GM23248 (cell line): ENCODE results near the gene SDCCAG8.

Source experiments
- EZH2 ChIP-seq: fragments of 200-600 bp; sonication (generic); IDR thresholded peaks from 2 replicates; pipeline ENCODE4 v1.6.1; 2018; ENCODE audit warnings: antibody characterized with exemption, mild to moderate bottlenecking; ENCODE audit not compliant: insufficient read depth, poor library complexity, severe bottlenecking
- EZH2phosphoT487 ChIP-seq: fragments of 200-600 bp; sonication (generic); IDR thresholded peaks from 2 replicates; pipeline ENCODE4 v1.6.1; 2018; ENCODE audit warnings: antibody characterized with exemption, moderate library complexity, mild to moderate bottlenecking, low read depth; ENCODE audit not compliant: insufficient read depth

DNA sequence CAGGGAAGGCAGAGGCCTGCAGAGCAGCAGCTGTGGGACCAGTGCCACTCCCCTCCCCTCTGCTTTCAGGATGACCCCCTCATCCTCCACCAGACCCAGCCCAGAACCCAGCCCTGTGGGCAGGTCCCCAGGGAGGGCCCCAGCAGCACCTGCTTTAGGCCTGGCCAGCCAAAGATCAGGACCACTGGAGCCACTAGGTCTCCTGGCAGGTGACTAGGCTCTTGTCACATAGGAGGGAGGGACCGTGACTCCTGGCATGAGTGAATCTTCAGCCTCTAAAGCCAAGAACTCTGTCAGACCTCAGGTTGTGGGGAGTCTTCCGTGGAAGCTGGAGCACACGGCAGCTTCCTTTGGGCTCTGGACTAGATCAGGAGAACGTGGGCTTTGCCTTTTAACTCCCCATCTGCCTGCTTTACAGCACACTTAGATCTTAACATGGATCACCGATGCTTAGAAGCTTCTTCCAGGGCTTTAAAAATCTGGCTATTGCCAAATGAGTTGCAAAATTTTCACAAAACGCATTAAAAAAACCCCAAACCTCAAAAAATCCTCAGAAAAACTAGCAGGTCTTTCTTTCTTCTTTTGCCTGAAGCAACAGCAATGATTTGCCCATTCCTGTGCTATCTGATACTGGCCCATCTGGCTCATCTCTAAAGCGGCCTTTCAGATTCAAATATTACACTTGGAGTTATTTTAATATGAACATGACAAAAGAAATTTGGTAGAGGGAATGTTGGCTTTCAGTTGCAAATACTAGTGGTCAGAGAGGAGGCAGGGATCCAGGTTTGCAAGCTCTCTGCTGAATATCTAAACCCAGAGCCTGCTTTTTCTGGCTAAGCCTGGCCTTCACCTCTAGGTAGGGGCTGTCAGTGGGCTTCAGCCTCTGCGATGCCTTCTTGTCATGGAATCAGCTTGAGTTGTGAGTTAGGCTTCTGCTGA is 235.2 kb downstream of the SDCCAG8 start:
- TF ChIP-seq EZH2 (no peak), EZH2phosphoT487 (no peak)
